22Rv1 (cell line): ENCODE data around the gene EDIL3.

Experiments used
- ZFX ChIP-seq: fragments of 450-650 bp; IDR thresholded peaks from 2 replicates; pipeline ENCODE4 v1.6.1; 2017; ENCODE audit warnings: antibody characterized with exemption, borderline replicate concordance
- TF ChIP-seq, protein P1 (sequence below): fragments of 450-650 bp; IDR thresholded peaks from 2 replicates; pipeline ENCODE4 v1.5.1; 2017; ENCODE audit warnings: mild to moderate bottlenecking

DNA sequence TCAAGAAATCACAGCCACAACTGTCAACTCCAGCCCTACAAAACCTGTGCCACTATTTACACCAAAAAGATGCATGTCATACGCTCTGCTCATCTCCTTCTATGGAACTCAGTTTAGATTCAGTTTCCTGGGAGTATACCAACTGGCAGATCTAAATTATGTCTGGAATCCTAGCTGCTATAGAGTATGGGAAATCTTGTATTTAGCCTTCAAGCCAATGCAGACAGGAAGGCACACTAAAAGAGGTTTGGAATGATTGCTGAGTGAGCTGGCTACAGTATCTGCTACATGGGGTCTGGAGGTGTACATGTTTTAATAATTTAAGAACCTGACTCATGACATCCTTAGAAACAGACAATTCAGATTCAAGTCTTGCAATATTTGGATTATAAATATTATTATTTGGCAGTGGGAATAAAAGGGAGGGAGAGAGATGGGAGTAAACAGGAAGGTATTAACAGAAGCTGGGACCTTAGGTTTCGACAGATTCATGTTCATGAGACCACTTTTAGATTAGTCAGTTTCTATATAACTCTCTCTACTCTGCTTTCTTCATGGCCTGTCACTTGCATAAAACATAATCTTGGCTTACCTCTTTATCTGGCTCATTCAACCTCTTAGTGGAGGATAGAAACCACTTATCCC is 485.2 kb downstream of the EDIL3 start:
- TF ChIP-seq, protein P1, sequence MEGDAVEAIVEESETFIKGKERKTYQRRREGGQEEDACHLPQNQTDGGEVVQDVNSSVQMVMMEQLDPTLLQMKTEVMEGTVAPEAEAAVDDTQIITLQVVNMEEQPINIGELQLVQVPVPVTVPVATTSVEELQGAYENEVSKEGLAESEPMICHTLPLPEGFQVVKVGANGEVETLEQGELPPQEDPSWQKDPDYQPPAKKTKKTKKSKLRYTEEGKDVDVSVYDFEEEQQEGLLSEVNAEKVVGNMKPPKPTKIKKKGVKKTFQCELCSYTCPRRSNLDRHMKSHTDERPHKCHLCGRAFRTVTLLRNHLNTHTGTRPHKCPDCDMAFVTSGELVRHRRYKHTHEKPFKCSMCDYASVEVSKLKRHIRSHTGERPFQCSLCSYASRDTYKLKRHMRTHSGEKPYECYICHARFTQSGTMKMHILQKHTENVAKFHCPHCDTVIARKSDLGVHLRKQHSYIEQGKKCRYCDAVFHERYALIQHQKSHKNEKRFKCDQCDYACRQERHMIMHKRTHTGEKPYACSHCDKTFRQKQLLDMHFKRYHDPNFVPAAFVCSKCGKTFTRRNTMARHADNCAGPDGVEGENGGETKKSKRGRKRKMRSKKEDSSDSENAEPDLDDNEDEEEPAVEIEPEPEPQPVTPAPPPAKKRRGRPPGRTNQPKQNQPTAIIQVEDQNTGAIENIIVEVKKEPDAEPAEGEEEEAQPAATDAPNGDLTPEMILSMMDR: no peak
- no peak for TF ChIP-seq ZFX
